K562 (cell line): ENCODE results near the gene ZC3H12C. TPM values are rescaled to one million over a fixed set of nuclear protein-coding genes. Genes with fewer than 3 reads are reported as not detected.

Experiments
- ATF6 ChIP-seq: sonication (generic); formaldehyde crosslinking; IDR thresholded peaks from 2 replicates; pipeline ENCODE4 v1.4.0; 2020; ENCODE audit warnings: mild to moderate bottlenecking, missing genetic modification reagents
- CBFB ChIP-seq: sonication (generic); formaldehyde crosslinking; IDR thresholded peaks from 2 replicates; pipeline ENCODE4 v1.4.0; 2020; ENCODE audit warnings: mild to moderate bottlenecking, missing genetic modification reagents
- CEBPG ChIP-seq, 3 experiments: fragments of 200-800 bp in 1 of 3; sonication (Bioruptor generic) in 1 of 3; sonication (generic) in 1 of 3; formaldehyde crosslinking in 1 of 3; IDR thresholded peaks in 2 of 3; conservative IDR thresholded peaks in 1 of 3; 2 replicates each; pipeline versions ENCODE4 v1.6.1 to v1.8.0; 2016 to 2022; ENCODE audit warnings: missing compliant biosample characterization in 2 of 3, missing genetic modification characterization in 2 of 3, mild to moderate bottlenecking in 1 of 3, missing genetic modification reagents in 1 of 3
- CTBP1 ChIP-seq: fragments of 450-650 bp; IDR thresholded peaks from 2 replicates; pipeline ENCODE4 v1.6.1; 2016; ENCODE audit warnings: borderline replicate concordance
- EP400 ChIP-seq: fragments of 450-650 bp; IDR thresholded peaks from 2 replicates; pipeline ENCODE4 v1.6.1; 2017; ENCODE audit warnings: antibody characterized with exemption, mild to moderate bottlenecking, moderate library complexity
- EZH2 ChIP-seq: IDR thresholded peaks from 2 replicates; pipeline ENCODE4 v1.6.1; 2012; ENCODE audit warnings: low read depth, mild to moderate bottlenecking, inconsistent platforms, low read length, borderline replicate concordance
- ILF3 ChIP-seq: fragments of 450-650 bp; IDR thresholded peaks from 2 replicates; pipeline ENCODE4 v1.6.1; 2018; ENCODE audit warnings: antibody characterized with exemption, mild to moderate bottlenecking, moderate library complexity, borderline replicate concordance
- JUND ChIP-seq, 2 experiments: IDR thresholded peaks; 2 replicates in 1 of 2; 3 replicates in 1 of 2; pipeline ENCODE4 v1.6.1; 2011; ENCODE audit warnings: borderline replicate concordance in 2 of 2, low read depth in 2 of 2, low read length in 2 of 2, improper control_type of control experiment in 1 of 2, missing biosample characterization in 1 of 2, missing genetic modification characterization in 1 of 2, missing genetic modification reagents in 1 of 2
- KDM1A ChIP-seq, 2 experiments: fragments of 450-650 bp; IDR thresholded peaks; 2 replicates each; pipeline ENCODE4 v1.6.1; 2016; ENCODE audit warnings: mild to moderate bottlenecking in 2 of 2
- KDM5B ChIP-seq: fragments of 200-600 bp; sonication (generic); IDR thresholded peaks from 2 replicates; pipeline ENCODE4 v1.6.1; 2012; ENCODE audit warnings: low read depth, mild to moderate bottlenecking, moderate library complexity, low read length, control low read depth, inconsistent platforms; ENCODE audit not compliant: insufficient replicate concordance
- KLF16 ChIP-seq: IDR thresholded peaks from 2 replicates; pipeline ENCODE4 v1.6.1; 2016; ENCODE audit warnings: antibody characterized with exemption
- NRF1 ChIP-seq, 2 experiments: fragments of 450-650 bp; IDR thresholded peaks in 1 of 2; conservative IDR thresholded peaks in 1 of 2; 2 replicates each; pipeline ENCODE4 v1.6.1; 2014; ENCODE audit warnings: mild to moderate bottlenecking in 2 of 2
- PHB2 ChIP-seq: fragments of 450-650 bp; IDR thresholded peaks from 2 replicates; pipeline ENCODE4 v1.6.1; 2017; ENCODE audit warnings: low read depth
- POLR2B ChIP-seq: fragments of 450-650 bp; IDR thresholded peaks from 2 replicates; pipeline ENCODE4 v1.6.1; 2018; ENCODE audit warnings: low read depth; ENCODE audit not compliant: partially characterized antibody
- PURB ChIP-seq: sonication (generic); formaldehyde crosslinking; IDR thresholded peaks from 2 replicates; pipeline ENCODE4 v1.9.0; 2021; ENCODE audit warnings: low read depth, mild to moderate bottlenecking, missing genetic modification reagents
- RFX5 ChIP-seq: IDR thresholded peaks from 2 replicates; pipeline ENCODE4 v1.6.1; 2011; ENCODE audit warnings: low read depth, mild to moderate bottlenecking, improper control_type of control experiment, low read length
- SMAD1 ChIP-seq: fragments of 150-350 bp; IDR thresholded peaks from 2 replicates; pipeline ENCODE4 v1.6.1; 2014; ENCODE audit warnings: low read length, low read depth; ENCODE audit not compliant: partially characterized antibody
- SMARCB1 ChIP-seq: IDR thresholded peaks from 2 replicates; pipeline ENCODE4 v1.6.1; 2011; ENCODE audit warnings: improper control_type of control experiment, low read depth; ENCODE audit not compliant: insufficient read length
- SREBF1 ChIP-seq: fragments of 150-350 bp; IDR thresholded peaks from 2 replicates; pipeline ENCODE4 v1.6.1; 2014; ENCODE audit warnings: antibody characterized with exemption, low read depth, low read length, borderline replicate concordance
- THRA ChIP-seq: fragments of 450-650 bp; IDR thresholded peaks from 2 replicates; pipeline ENCODE4 v1.6.1; 2017; ENCODE audit warnings: mild to moderate bottlenecking, moderate library complexity
- ZBED1 ChIP-seq: IDR thresholded peaks from 2 replicates; pipeline ENCODE4 v1.6.1; 2014
- ZEB2 ChIP-seq: fragments of 450-650 bp; IDR thresholded peaks from 2 replicates; pipeline ENCODE4 v1.6.1; 2016
- ZNF121 ChIP-seq: sonication (generic); formaldehyde crosslinking; conservative IDR thresholded peaks from 2 replicates; pipeline ENCODE4 v1.8.0; 2022; ENCODE audit warnings: missing genetic modification reagents
- ZNF23 ChIP-seq: fragments of 250-450 bp; sonication (Bioruptor Pico); IDR thresholded peaks from 2 replicates; pipeline ENCODE4 v1.4.0; 2020; ENCODE audit warnings: mild to moderate bottlenecking
- ZNF3 ChIP-seq: fragments of 250-450 bp; sonication (Bioruptor Pico); IDR thresholded peaks from 2 replicates; pipeline ENCODE4 v1.5.0; 2021; ENCODE audit warnings: mild to moderate bottlenecking, moderate library complexity
- ZNF316 ChIP-seq: fragments of 450-650 bp; IDR thresholded peaks from 2 replicates; pipeline ENCODE4 v1.6.1; 2016
- ZNF583 ChIP-seq: fragments of 250-450 bp; sonication (Bioruptor Pico); IDR thresholded peaks from 2 replicates; pipeline ENCODE4 v1.4.0; 2020
- ZNF696 ChIP-seq: fragments of 250-450 bp; sonication (Bioruptor Pico); conservative IDR thresholded peaks from 2 replicates; pipeline ENCODE4 v1.4.0; 2020; ENCODE audit warnings: mild to moderate bottlenecking, moderate library complexity
- polyA plus RNA-seq, 8 experiments: library from polyadenylated mRNA; depleted of rRNA in 4 of 8; stranded (reverse) in 5 of 8; unstranded in 3 of 8; fragments of >200 nt; fragmentation: Nextera tagmentation in 2 of 8; fragmentation: Illumina TruSeq in 1 of 8; extraction: Ambion mirVana in 2 of 8; extraction: Trizol in 1 of 8; gene quantifications; 2 replicates each; pipeline versions ENCODE4 v1.2.1 to v1.2.3, GENCODE V29; 2011 to 2014; ENCODE audit warnings: inconsistent platforms in 1 of 8, missing spikeins in 1 of 8
- total RNA-seq, 7 experiments: library from RNA; depleted of rRNA in 6 of 7; stranded (reverse); fragments of >200 nt in 6 of 7; fragmentation: Illumina TruSeq in 2 of 7; extraction: Trizol in 2 of 7; gene quantifications; 2 replicates each; pipeline versions ENCODE4 v1.2.1 to v1.2.3, GENCODE V29; 2011 to 2021; ENCODE audit warnings: low replicate concordance in 1 of 7

ZC3H12C gene
- total and polyA plus RNA-seq, 9 of the 15 experiments (the other 6 are each of a cell fraction or from before 2014, with no cell fraction given), result 0.56 to 5.9 (median 3.3) TPM

DNA sequence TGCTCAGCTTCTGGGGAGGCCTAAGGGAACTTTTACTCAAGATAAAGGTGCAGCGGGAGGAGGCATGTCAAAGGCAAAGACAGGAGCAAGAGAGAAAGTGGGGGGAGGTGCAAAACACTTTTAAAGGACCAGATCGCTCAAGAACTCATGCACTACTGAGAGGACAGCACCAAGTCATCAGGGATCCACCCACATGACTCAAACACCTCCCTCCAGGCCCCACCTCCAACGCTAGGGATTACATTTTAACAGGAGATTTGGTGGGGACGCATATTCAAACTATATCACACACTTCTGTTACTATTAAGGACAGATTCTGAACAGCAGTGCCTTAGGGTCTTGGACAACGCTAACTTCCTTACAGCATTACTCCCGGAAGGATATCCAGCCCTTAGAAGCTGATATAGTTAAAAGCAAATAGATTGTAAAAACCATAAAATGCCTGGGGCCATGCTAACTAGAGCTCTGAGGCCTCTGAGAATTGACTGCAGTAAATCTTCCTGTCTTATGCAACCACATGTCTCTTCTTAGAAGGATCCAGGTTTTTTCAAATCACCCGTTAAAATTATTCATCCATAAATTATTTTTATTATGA lies 16.7 kb upstream of the ZC3H12C start (continued):
- TF ChIP-seq THRA (no peak), CBFB (CRISPR knock-in tag) (no peak), POLR2B (no peak), EZH2 (no peak), ATF6 (CRISPR knock-in tag) (no peak), ILF3 (no peak), RFX5 (no peak), SMAD1 (no peak), ZEB2 (no peak), ZNF316 (no peak), JUND (IDR thresholded peaks at IDR 0.05; ENCODE audit: borderline replicate concordance, low read depth, low read length) (peak; percentile 5; the same call in 1 of the 2 replicates), JUND (tag; IDR thresholded peaks at IDR 0.05; ENCODE audit: borderline replicate concordance, low read depth, low read length) (peak; percentile 22; the same call in 1 of the 3 replicates), ZNF3 (CRISPR knock-in tag) (no peak), EP400 (no peak), PURB (CRISPR knock-in tag) (no peak), ZBED1 (no peak), ZNF23 (CRISPR knock-in tag) (no peak), KDM1A (IDR thresholded peaks at IDR 0.05) (no peak), ZNF696 (no peak), ZNF121 (CRISPR knock-in tag) (no peak), SREBF1 (no peak), SMARCB1 (no peak), CTBP1 (0 out of 2 replicates have a peak, but pooled peaks have one; percentile 19), NRF1 (conservative IDR thresholded peaks at IDR 0.05 in 1 of 2, IDR thresholded peaks at IDR 0.05 in 1 of 2) (no peak), ZNF583 (CRISPR knock-in tag) (no peak), PHB2 (no peak), KDM5B (no peak), KLF16 (no peak), CEBPG (CRISPR knock-in tag; IDR thresholded peaks at IDR 0.05) (no peak), CEBPG (tag; conservative IDR thresholded peaks at IDR 0.05 in 1 of 2, IDR thresholded peaks at IDR 0.05 in 1 of 2) (0 out of 4 replicates have a peak, but pooled peaks have one; percentile 10 to 27)
